GM18498 (cell line): ENCODE data around the gene SLC7A6.

Source experiments
- ATAC-seq: cut with Tn5 transposase; IDR thresholded peaks from one replicate; pipeline ENCODE4 v1.9.1; 2021; ENCODE audit warnings: mild to moderate bottlenecking, moderate library complexity; ENCODE audit not compliant: unreplicated experiment

Gene SLC7A6

GRCh38 chr16:68298907-68299561 is 34.7 kb downstream of the SLC7A6 start:
- no peak for ATAC-seq

GRCh38 chr16:68299571-68300453 is 35.5 kb downstream of the SLC7A6 start:
- ATAC-seq, result no peak

- no peak for ATAC-seq
These were observed 36.6 kb downstream of the SLC7A6 start for GRCh38 chr16:68300734-68301459.

- ATAC-seq, result no peak
These were observed 42.3 kb downstream of the SLC7A6 start for GRCh38 chr16:68306633-68307032.

- ATAC-seq, result no peak
These were observed 45.5 kb downstream of the SLC7A6 start for GRCh38 chr16:68309799-68310198.

- peak; percentile 26 for ATAC-seq
These were observed 46.1 kb downstream of the SLC7A6 start for GRCh38 chr16:68310437-68310773.

GRCh38 chr16:68310774-68311511 is 46.6 kb downstream of the SLC7A6 start, which contains the start of the genes PRMT7 and SLC7A6OS:
PRMT7 (plus strand) TSS chr16:68311019; CDS start chr16:68315980, 4,961 bp downstream.
SLC7A6OS (minus strand) TSS chr16:68310946; CDS start chr16:68310926, 20 bp downstream.
- peak; percentile 95 for ATAC-seq

GRCh38 chr16:68313116-68313515 is 48.8 kb downstream of the SLC7A6 start:
- no peak for ATAC-seq

- ATAC-seq, result no peak
These were observed 55.0 kb downstream of the SLC7A6 start for GRCh38 chr16:68319185-68319908.

GRCh38 chr16:68324336-68324735 is 60.0 kb downstream of the SLC7A6 start:
- ATAC-seq, result no peak

GRCh38 chr16:68324780-68325357 is 60.5 kb downstream of the SLC7A6 start:
- no peak for ATAC-seq

- peak; percentile 80 for ATAC-seq
These were observed 64.0 kb downstream of the SLC7A6 start for GRCh38 chr16:68328151-68328859.

GRCh38 chr16:68328860-68329390 is 64.6 kb downstream of the SLC7A6 start:
- no peak for ATAC-seq

GRCh38 chr16:68331879-68332410 is 67.6 kb downstream of the SLC7A6 start:
- ATAC-seq, result no peak

- ATAC-seq, result no peak
These were observed 68.2 kb downstream of the SLC7A6 start for GRCh38 chr16:68332411-68333121.

- no peak for ATAC-seq
These were observed 70.8 kb downstream of the SLC7A6 start for GRCh38 chr16:68335175-68335574.

GRCh38 chr16:68338326-68339119 is 74.2 kb downstream of the SLC7A6 start:
- no peak for ATAC-seq
